ENCODE measurements around the gene MTERF2. TPM values are rescaled to one million over a fixed set of nuclear protein-coding genes. Genes with fewer than 3 reads are reported as not detected.

Gene MTERF2
- total and polyA plus RNA-seq, 2 of the 13 experiments (the other 11 are each of a cell fraction or from before 2014, with no cell fraction given) = 8.0 to 11.6 TPM

DNA sequence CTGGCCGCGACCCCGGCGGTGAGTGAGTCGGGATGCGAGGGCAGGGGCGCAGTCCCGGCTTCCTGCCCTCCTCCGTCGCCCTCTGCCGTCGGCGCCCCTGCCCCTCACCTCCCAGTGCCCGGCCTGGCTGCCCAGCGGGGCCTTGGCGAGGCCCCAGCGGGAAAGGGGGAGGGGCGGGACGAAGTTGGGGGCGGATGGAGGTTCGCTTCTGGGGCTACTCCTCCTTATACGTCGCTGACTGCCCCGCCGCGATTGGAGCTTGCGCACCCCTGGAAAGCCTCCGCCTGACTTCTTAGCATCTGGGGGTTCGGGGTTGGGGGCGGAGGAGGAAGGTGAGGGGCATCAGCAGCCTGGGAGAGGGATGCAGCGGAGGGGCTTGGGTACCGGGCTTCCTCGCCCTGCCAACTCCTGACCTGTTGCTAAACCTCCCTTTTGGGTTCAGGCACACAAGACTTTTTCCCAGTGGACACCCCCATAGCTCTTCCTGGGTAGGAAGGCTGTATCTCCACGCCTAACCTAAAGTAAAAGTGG lies 30.8 kb downstream of the MTERF2 start (continued):
- TF ChIP-seq, protein P1, sequence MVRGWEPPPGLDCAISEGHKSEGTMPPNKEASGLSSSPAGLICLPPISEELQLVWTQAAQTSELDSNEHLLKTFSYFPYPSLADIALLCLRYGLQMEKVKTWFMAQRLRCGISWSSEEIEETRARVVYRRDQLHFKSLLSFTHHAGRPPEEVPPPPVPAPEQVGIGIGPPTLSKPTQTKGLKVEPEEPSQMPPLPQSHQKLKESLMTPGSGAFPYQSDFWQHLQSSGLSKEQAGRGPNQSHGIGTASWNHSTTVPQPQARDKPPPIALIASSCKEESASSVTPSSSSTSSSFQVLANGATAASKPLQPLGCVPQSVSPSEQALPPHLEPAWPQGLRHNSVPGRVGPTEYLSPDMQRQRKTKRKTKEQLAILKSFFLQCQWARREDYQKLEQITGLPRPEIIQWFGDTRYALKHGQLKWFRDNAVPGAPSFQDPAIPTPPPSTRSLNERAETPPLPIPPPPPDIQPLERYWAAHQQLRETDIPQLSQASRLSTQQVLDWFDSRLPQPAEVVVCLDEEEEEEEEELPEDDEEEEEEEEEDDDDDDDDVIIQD (CRISPR knock-in tag; IDR thresholded peaks at IDR 0.05; ENCODE audit: low read depth) = no peak
- peak; percentile 90 for TF ChIP-seq HNRNPK (IDR thresholded peaks at IDR 0.05; ENCODE audit: low read depth, low read length, poor library complexity, severe bottlenecking)
- no peak for TF ChIP-seq ZNF816 (CRISPR knock-in tag; IDR thresholded peaks at IDR 0.05; ENCODE audit: borderline replicate concordance)
- no peak for TF ChIP-seq ZNF20 (CRISPR knock-in tag; IDR thresholded peaks at IDR 0.05)
- TF ChIP-seq, protein P2, sequence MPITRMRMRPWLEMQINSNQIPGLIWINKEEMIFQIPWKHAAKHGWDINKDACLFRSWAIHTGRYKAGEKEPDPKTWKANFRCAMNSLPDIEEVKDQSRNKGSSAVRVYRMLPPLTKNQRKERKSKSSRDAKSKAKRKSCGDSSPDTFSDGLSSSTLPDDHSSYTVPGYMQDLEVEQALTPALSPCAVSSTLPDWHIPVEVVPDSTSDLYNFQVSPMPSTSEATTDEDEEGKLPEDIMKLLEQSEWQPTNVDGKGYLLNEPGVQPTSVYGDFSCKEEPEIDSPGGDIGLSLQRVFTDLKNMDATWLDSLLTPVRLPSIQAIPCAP (CRISPR knock-in tag; IDR thresholded peaks at IDR 0.05; ENCODE audit: low read depth) = no peak
- TF ChIP-seq, protein P3, sequence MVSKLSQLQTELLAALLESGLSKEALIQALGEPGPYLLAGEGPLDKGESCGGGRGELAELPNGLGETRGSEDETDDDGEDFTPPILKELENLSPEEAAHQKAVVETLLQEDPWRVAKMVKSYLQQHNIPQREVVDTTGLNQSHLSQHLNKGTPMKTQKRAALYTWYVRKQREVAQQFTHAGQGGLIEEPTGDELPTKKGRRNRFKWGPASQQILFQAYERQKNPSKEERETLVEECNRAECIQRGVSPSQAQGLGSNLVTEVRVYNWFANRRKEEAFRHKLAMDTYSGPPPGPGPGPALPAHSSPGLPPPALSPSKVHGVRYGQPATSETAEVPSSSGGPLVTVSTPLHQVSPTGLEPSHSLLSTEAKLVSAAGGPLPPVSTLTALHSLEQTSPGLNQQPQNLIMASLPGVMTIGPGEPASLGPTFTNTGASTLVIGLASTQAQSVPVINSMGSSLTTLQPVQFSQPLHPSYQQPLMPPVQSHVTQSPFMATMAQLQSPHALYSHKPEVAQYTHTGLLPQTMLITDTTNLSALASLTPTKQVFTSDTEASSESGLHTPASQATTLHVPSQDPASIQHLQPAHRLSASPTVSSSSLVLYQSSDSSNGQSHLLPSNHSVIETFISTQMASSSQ (IDR thresholded peaks at IDR 0.05; ENCODE audit: low read depth) = no peak
- TF ChIP-seq, protein P3 (CRISPR knock-in tag; IDR thresholded peaks at IDR 0.05; ENCODE audit: borderline replicate concordance) = no peak
- no peak for TF ChIP-seq ZNF205 (CRISPR knock-in tag; IDR thresholded peaks at IDR 0.05)
- TF ChIP-seq, protein P4, sequence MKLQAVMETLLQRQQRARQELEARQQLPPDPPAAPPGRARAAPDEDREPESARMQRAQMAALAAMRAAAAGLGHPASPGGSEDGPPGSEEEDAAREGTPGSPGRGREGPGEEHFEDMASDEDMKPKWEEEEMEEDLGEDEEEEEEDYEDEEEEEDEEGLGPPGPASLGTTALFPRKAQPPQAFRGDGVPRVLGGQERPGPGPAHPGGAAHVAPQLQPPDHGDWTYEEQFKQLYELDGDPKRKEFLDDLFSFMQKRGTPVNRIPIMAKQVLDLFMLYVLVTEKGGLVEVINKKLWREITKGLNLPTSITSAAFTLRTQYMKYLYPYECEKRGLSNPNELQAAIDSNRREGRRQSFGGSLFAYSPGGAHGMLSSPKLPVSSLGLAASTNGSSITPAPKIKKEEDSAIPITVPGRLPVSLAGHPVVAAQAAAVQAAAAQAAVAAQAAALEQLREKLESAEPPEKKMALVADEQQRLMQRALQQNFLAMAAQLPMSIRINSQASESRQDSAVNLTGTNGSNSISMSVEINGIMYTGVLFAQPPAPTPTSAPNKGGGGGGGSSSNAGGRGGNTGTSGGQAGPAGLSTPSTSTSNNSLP (IDR thresholded peaks at IDR 0.05; ENCODE audit: low read depth, low read length) = no peak
- no peak for TF ChIP-seq RARA (CRISPR knock-in tag; IDR thresholded peaks at IDR 0.05)
- TF ChIP-seq TBX3 (IDR thresholded peaks at IDR 0.05; ENCODE audit: borderline replicate concordance) = no peak
- no peak for TF ChIP-seq MBNL3 (CRISPR knock-in tag; conservative IDR thresholded peaks at IDR 0.05)
- no peak for TF ChIP-seq MATR3 (CRISPR knock-in tag; IDR thresholded peaks at IDR 0.05)
- TF ChIP-seq NRL (CRISPR knock-in tag; IDR thresholded peaks at IDR 0.05; ENCODE audit: borderline replicate concordance) = no peak
- no peak for TF ChIP-seq ZNF12 (CRISPR knock-in tag; IDR thresholded peaks at IDR 0.05)
- TF ChIP-seq, protein P5, sequence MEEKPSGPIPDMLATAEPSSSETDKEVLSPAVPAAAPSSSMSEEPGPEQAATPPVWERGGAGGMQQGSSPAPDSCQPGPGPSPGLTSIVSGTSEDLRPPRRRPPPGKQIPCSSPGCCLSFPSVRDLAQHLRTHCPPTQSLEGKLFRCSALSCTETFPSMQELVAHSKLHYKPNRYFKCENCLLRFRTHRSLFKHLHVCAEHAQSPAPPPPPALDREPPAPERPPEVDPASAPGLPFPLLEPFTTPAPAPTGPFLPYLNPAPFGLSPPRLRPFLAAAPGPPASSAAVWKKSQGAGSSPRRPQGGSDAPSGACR (CRISPR knock-in tag; IDR thresholded peaks at IDR 0.05) = no peak
- TF ChIP-seq PITX1 (CRISPR knock-in tag; IDR thresholded peaks at IDR 0.05) = no peak
- TF ChIP-seq MED1 (CRISPR knock-in tag; IDR thresholded peaks at IDR 0.05) = no peak
- no peak for TF ChIP-seq FOSL2 (CRISPR knock-in tag; IDR thresholded peaks at IDR 0.05)
- TF ChIP-seq, protein P6, sequence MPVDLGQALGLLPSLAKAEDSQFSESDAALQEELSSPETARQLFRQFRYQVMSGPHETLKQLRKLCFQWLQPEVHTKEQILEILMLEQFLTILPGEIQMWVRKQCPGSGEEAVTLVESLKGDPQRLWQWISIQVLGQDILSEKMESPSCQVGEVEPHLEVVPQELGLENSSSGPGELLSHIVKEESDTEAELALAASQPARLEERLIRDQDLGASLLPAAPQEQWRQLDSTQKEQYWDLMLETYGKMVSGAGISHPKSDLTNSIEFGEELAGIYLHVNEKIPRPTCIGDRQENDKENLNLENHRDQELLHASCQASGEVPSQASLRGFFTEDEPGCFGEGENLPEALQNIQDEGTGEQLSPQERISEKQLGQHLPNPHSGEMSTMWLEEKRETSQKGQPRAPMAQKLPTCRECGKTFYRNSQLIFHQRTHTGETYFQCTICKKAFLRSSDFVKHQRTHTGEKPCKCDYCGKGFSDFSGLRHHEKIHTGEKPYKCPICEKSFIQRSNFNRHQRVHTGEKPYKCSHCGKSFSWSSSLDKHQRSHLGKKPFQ (CRISPR knock-in tag; IDR thresholded peaks at IDR 0.05; ENCODE audit: insufficient replicate concordance) = peak; percentile 35
